K562 (cell line): ENCODE results near the gene UBXN4.

Experiments used
- CBX2 ChIP-seq: fragments of 200-600 bp; sonication (generic); IDR thresholded peaks from one replicate; pipeline ENCODE4 v1.6.1; 2012; ENCODE audit warnings: mild to moderate bottlenecking, low read length, inconsistent platforms; ENCODE audit not compliant: insufficient read depth, poor library complexity, severe bottlenecking
- ESRRA ChIP-seq: fragments of 450-650 bp; IDR thresholded peaks from 2 replicates; pipeline ENCODE4 v1.6.1; 2014; ENCODE audit warnings: low read depth, mild to moderate bottlenecking, moderate library complexity, borderline replicate concordance
- EZH2 ChIP-seq: IDR thresholded peaks from 2 replicates; pipeline ENCODE4 v1.6.1; 2012; ENCODE audit warnings: low read depth, mild to moderate bottlenecking, inconsistent platforms, low read length, borderline replicate concordance
- GTF2F1 ChIP-seq: IDR thresholded peaks from 2 replicates; pipeline ENCODE4 v1.6.1; 2011; ENCODE audit warnings: low read depth, low read length, improper control_type of control experiment
- MCM7 ChIP-seq, 2 experiments: fragments of 450-650 bp; IDR thresholded peaks; 2 replicates each; pipeline ENCODE4 v1.6.1; 2016 to 2018
- NCOA2 ChIP-seq, 2 experiments: fragments of 450-650 bp; IDR thresholded peaks; 2 replicates each; pipeline ENCODE4 v1.6.1; 2018; ENCODE audit warnings: mild to moderate bottlenecking in 2 of 2, moderate library complexity in 1 of 2; ENCODE audit not compliant: partially characterized antibody in 2 of 2
- RFX5 ChIP-seq: IDR thresholded peaks from 2 replicates; pipeline ENCODE4 v1.6.1; 2011; ENCODE audit warnings: low read depth, mild to moderate bottlenecking, improper control_type of control experiment, low read length
- TAF1 ChIP-seq: IDR thresholded peaks from 2 replicates; pipeline ENCODE4 v1.6.1; 2011; ENCODE audit warnings: mild to moderate bottlenecking, low read length, moderate library complexity; ENCODE audit not compliant: insufficient read depth, control insufficient read depth, severe bottlenecking; ENCODE audit errors: extremely low read depth
- ZBTB12 ChIP-seq: fragments of 250-450 bp; sonication (Bioruptor Pico); IDR thresholded peaks from 2 replicates; pipeline ENCODE4 v1.4.0; 2020
- TF ChIP-seq, protein P1 (sequence below), 3 experiments: IDR thresholded peaks in 2 of 3; conservative IDR thresholded peaks in 1 of 3; 2 replicates each; pipeline ENCODE4 v1.5.1; 2011 to 2012; ENCODE audit warnings: low read length in 3 of 3, mild to moderate bottlenecking in 3 of 3, control low read depth in 2 of 3, improper control_type of control experiment in 1 of 3, inconsistent platforms in 1 of 3, low read depth in 1 of 3, mixed read lengths in 1 of 3, moderate library complexity in 1 of 3; ENCODE audit not compliant: insufficient read depth in 2 of 3
- TF ChIP-seq, protein P2 (sequence below), 2 experiments: fragments of 450-650 bp; conservative IDR thresholded peaks; 2 replicates each; pipeline ENCODE4 v1.6.1; 2017; ENCODE audit warnings: mild to moderate bottlenecking in 2 of 2, moderate library complexity in 2 of 2
- TF ChIP-seq, protein P3 (sequence below): sonication (generic); formaldehyde crosslinking; IDR thresholded peaks from 2 replicates; pipeline ENCODE4 v1.5.0; 2020; ENCODE audit warnings: missing genetic modification reagents

- no peak for TF ChIP-seq EZH2
- TF ChIP-seq, protein P1, sequence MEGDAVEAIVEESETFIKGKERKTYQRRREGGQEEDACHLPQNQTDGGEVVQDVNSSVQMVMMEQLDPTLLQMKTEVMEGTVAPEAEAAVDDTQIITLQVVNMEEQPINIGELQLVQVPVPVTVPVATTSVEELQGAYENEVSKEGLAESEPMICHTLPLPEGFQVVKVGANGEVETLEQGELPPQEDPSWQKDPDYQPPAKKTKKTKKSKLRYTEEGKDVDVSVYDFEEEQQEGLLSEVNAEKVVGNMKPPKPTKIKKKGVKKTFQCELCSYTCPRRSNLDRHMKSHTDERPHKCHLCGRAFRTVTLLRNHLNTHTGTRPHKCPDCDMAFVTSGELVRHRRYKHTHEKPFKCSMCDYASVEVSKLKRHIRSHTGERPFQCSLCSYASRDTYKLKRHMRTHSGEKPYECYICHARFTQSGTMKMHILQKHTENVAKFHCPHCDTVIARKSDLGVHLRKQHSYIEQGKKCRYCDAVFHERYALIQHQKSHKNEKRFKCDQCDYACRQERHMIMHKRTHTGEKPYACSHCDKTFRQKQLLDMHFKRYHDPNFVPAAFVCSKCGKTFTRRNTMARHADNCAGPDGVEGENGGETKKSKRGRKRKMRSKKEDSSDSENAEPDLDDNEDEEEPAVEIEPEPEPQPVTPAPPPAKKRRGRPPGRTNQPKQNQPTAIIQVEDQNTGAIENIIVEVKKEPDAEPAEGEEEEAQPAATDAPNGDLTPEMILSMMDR (IDR thresholded peaks at IDR 0.05 in 2 of 3, conservative IDR thresholded peaks at IDR 0.05 in 1 of 3; ENCODE audit: insufficient read depth in 2 of 3, low read depth in 1 of 3, low read length in 3 of 3), result no peak
- no peak for TF ChIP-seq NCOA2 (IDR thresholded peaks at IDR 0.05; ENCODE audit: partially characterized antibody in 2 of 2)
- TF ChIP-seq, protein P2, sequence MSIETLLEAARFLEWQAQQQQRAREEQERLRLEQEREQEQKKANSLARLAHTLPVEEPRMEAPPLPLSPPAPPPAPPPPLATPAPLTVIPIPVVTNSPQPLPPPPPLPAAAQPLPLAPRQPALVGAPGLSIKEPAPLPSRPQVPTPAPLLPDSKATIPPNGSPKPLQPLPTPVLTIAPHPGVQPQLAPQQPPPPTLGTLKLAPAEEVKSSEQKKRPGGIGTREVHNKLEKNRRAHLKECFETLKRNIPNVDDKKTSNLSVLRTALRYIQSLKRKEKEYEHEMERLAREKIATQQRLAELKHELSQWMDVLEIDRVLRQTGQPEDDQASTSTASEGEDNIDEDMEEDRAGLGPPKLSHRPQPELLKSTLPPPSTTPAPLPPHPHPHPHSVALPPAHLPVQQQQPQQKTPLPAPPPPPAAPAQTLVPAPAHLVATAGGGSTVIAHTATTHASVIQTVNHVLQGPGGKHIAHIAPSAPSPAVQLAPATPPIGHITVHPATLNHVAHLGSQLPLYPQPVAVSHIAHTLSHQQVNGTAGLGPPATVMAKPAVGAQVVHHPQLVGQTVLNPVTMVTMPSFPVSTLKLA (conservative IDR thresholded peaks at IDR 0.05), result no peak
- TF ChIP-seq, protein P3, sequence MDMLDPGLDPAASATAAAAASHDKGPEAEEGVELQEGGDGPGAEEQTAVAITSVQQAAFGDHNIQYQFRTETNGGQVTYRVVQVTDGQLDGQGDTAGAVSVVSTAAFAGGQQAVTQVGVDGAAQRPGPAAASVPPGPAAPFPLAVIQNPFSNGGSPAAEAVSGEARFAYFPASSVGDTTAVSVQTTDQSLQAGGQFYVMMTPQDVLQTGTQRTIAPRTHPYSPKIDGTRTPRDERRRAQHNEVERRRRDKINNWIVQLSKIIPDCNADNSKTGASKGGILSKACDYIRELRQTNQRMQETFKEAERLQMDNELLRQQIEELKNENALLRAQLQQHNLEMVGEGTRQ (CRISPR knock-in tag), result no peak
- TF ChIP-seq CBX2, result no peak
- no peak for TF ChIP-seq MCM7 (IDR thresholded peaks at IDR 0.05)
- no peak for TF ChIP-seq GTF2F1
- TF ChIP-seq ESRRA, result no peak
- no peak for TF ChIP-seq ZBTB12 (CRISPR knock-in tag)
- no peak for TF ChIP-seq TAF1
- no peak for TF ChIP-seq RFX5
These were observed 41.8 kb downstream of the UBXN4 start for GRCh38 chr2:135783439-135783838.
